NAMALWA (cell line): Measurements from ENCODE around the gene FOXD4L3.
"Not testable (repeated sequence)": the region's sequence is repeated elsewhere in the genome, so short reads cannot be mapped to it uniquely, and the experiment has no call there.

Experiments used
- DNase-seq: peaks from one replicate; pipeline ENCODE4 v3.0.0-alpha.2; 2015; ENCODE audit warnings: low spot score

Gene FOXD4L3

GRCh38 chr9:68302567-68302966, at the start of gene FOXD4L3:
FOXD4L3 (plus strand) TSS chr9:68302867; CDS start chr9:68302952, 85 bp downstream.
- not testable (repeated sequence) for DNase-seq

GRCh38 chr9:68281041-68281440, 21.6 kb upstream of the FOXD4L3 start:
- DNase-seq: not testable (repeated sequence)

- DNase-seq: not testable (repeated sequence)
Observed at GRCh38 chr9:68303771-68304170, 1.1 kb downstream of the FOXD4L3 start.

- not testable (repeated sequence) for DNase-seq
Observed at GRCh38 chr9:68304212-68304611, 1.5 kb downstream of the FOXD4L3 start.

GRCh38 chr9:68304777-68305176, 2.1 kb downstream of the FOXD4L3 start:
- not testable (repeated sequence) for DNase-seq

- not testable (repeated sequence) for DNase-seq
Observed at GRCh38 chr9:68305680-68306285, 3.1 kb downstream of the FOXD4L3 start.

GRCh38 chr9:68306391-68306964, 3.8 kb downstream of the FOXD4L3 start:
- DNase-seq: not testable (repeated sequence)

GRCh38 chr9:68307127-68307526, 4.5 kb downstream of the FOXD4L3 start:
- not testable (repeated sequence) for DNase-seq

- DNase-seq: not testable (repeated sequence)
Observed at GRCh38 chr9:68307654-68308053, 5.0 kb downstream of the FOXD4L3 start.

- not testable (repeated sequence) for DNase-seq
Observed at GRCh38 chr9:68311208-68311607, 8.5 kb downstream of the FOXD4L3 start.

GRCh38 chr9:68318209-68318608, 15.5 kb downstream of the FOXD4L3 start:
- DNase-seq: not testable (repeated sequence)

- DNase-seq: not testable (repeated sequence)
Observed at GRCh38 chr9:68323749-68324148, 21.1 kb downstream of the FOXD4L3 start.

GRCh38 chr9:68324518-68324917, 21.9 kb downstream of the FOXD4L3 start:
- DNase-seq: not testable (repeated sequence)

GRCh38 chr9:68329106-68329505, 26.4 kb downstream of the FOXD4L3 start:
- not testable (repeated sequence) for DNase-seq

GRCh38 chr9:68330531-68331173, 28.0 kb downstream of the FOXD4L3 start:
- not testable (repeated sequence) for DNase-seq

GRCh38 chr9:68332122-68332521, 29.5 kb downstream of the FOXD4L3 start:
- not testable (repeated sequence) for DNase-seq

GRCh38 chr9:68335935-68336334, 33.3 kb downstream of the FOXD4L3 start:
- not testable (repeated sequence) for DNase-seq

GRCh38 chr9:68336639-68337339, 34.1 kb downstream of the FOXD4L3 start:
- not testable (repeated sequence) for DNase-seq

- DNase-seq: not testable (repeated sequence)
Observed at GRCh38 chr9:68338000-68338399, 35.3 kb downstream of the FOXD4L3 start.

GRCh38 chr9:68342265-68343025, 39.8 kb downstream of the FOXD4L3 start:
- peak; percentile 7 for DNase-seq

GRCh38 chr9:68343242-68343641, 40.6 kb downstream of the FOXD4L3 start:
- DNase-seq: not testable (repeated sequence)

- not testable (repeated sequence) for DNase-seq
Observed at GRCh38 chr9:68343992-68344391, 41.3 kb downstream of the FOXD4L3 start.
